NCI-H1417 treated with DMSO at 0.1 percent for 48 hours (cell line): ENCODE data around the gene INSYN1.

Experiments
- DNase-seq: peaks from one replicate; lab custom pipeline; 2025; lab: John Stamatoyannopoulos, UW

Gene INSYN1

GRCh38 chr15:73685981-73686380 lies 67.2 kb downstream of the INSYN1 start:
- no peak for DNase-seq
